Measurements from ENCODE around the gene TRIM27. TPM values are rescaled to one million over a fixed set of nuclear protein-coding genes. Genes with fewer than 3 reads are reported as not detected.

Gene TRIM27
- total and polyA plus RNA-seq, 8 donors, result 24.1 to 43.3 (median 31.0) TPM

GRCh38 chr6:28945349-28945748 lies 21.6 kb upstream of the TRIM27 start:
- 90 to 93% methylated on average over 3 of the region's 3 CpGs for WGBS, 2 donors
- Histone ChIP-seq H3K27me3 (no peaks in the 10 kb centered on the region), H3K36me3 (no peaks in the 10 kb centered on the region), H3K4me1 (peaks cover 0 to 12% (median 0%) of the 10 kb centered on the region in 3 donors), H3K27ac (no peak overlapping the region), H3K4me3 (no peak overlapping the region), H3K9me3 (no peaks in the 10 kb centered on the region)
- DNase-seq (no peak), FAIRE-seq (no peak), ATAC-seq (no peak)
- TF ChIP-seq CTCF (IDR thresholded peaks at IDR 0.05), result no peak
- intact Hi-C loops (cut with DNase I), result no loop called here

GRCh38 chr6:28944412-28944865 lies 20.7 kb upstream of the TRIM27 start:
- Histone ChIP-seq H3K4me1 (peaks cover 0 to 12% (median 0%) of the 10 kb centered on the region in 3 donors), H3K36me3 (no peaks in the 10 kb centered on the region), H3K27ac (peak overlapping the region in 2 of 4 donors; percentile 59 to 63), H3K9me3 (no peaks in the 10 kb centered on the region), H3K4me3 (peak overlapping the region; percentile 10 to 45 (median 26)), H3K27me3 (no peaks in the 10 kb centered on the region)
- no peak for TF ChIP-seq CTCF (IDR thresholded peaks at IDR 0.05)
- intact Hi-C loops (cut with DNase I), result no loop called here
- FAIRE-seq (no peak), DNase-seq (peak in 3 of 6 donors; percentile 35 to 69 (median 45)), ATAC-seq (peak; percentile 53 to 68 (median 62))
- 5 to 6% methylated on average over 12 of the region's 12 CpGs for WGBS, 2 donors

- Histone ChIP-seq H3K4me3 (peak overlapping the region; percentile 10 to 45 (median 26)), H3K4me1 (peaks cover 0 to 12% (median 0%) of the 10 kb centered on the region in 3 donors), H3K9me3 (no peaks in the 10 kb centered on the region), H3K27me3 (no peaks in the 10 kb centered on the region), H3K36me3 (no peaks in the 10 kb centered on the region), H3K27ac (peak overlapping the region in 2 of 4 donors; percentile 59 to 63)
- ATAC-seq (peak; percentile 50 to 62 (median 58)), FAIRE-seq (no peak), DNase-seq (peak; percentile 26 to 76 (median 70))
- TF ChIP-seq CTCF (IDR thresholded peaks at IDR 0.05), result no peak
- WGBS, 2 donors, result 7 to 8% methylated on average over 32 to 33 of the region's 33 CpGs
- intact Hi-C loops (cut with DNase I), result no loop called here
Observed at GRCh38 chr6:28943557-28944411, 20.0 kb upstream of the TRIM27 start.

GRCh38 chr6:28943223-28943556 lies 19.4 kb upstream of the TRIM27 start:
- no peak for ATAC-seq
- no peak for TF ChIP-seq CTCF (IDR thresholded peaks at IDR 0.05)
- Histone ChIP-seq H3K4me3 (peak overlapping the region in 2 of 4 donors; percentile 43 to 45), H3K27me3 (no peaks in the 10 kb centered on the region), H3K27ac (no peak overlapping the region), H3K36me3 (no peaks in the 10 kb centered on the region), H3K4me1 (peaks cover 0 to 12% (median 0%) of the 10 kb centered on the region in 3 donors), H3K9me3 (no peaks in the 10 kb centered on the region)
- DNase-seq, result no peak
- intact Hi-C loops (cut with DNase I), result no loop called here
- no peak for FAIRE-seq
- WGBS, 2 donors, result 32 to 35% methylated on average over 6 of the region's 6 CpGs

All from pancreas (tissue), 10 donors.